ENCODE results near the gene SCAANT1. TPM values are rescaled to one million over a fixed set of nuclear protein-coding genes. Genes with fewer than 3 reads are reported as not detected.

Gene SCAANT1
- total and polyA plus RNA-seq, 2 donors (not counting 1 experiment from before 2014, with no cell fraction given): 1.7 TPM; not detected in 1

- Histone ChIP-seq H3K4me2 (replicated peaks; ENCODE audit: low read depth, low read length, poor library complexity, severe bottlenecking) (peak overlapping the region; percentile 27), H3K79me2 (ENCODE audit: control insufficient read depth, insufficient read depth, low read length) (peaks cover 89% of the 10 kb centered on the region), H3K36me3 (replicated peaks in 1 of 2; ENCODE audit: control extremely low read depth in 1 of 2, control insufficient read depth in 1 of 2, extremely low read depth in 1 of 2, insufficient read depth in 2 of 2, low read length in 1 of 2) (peaks cover 0 to 3% of the 10 kb centered on the region in 2 experiments), H3K4me3 (ENCODE audit: control extremely low read depth in 1 of 5, extremely low read depth in 1 of 5, insufficient read depth in 1 of 5, low read depth in 2 of 5, low read length in 4 of 5) (no peak overlapping the region), H3K9me3 (ENCODE audit: control extremely low read depth in 1 of 3, control insufficient read depth in 2 of 3, insufficient read depth in 1 of 3, low read length in 2 of 3) (no peaks in the 10 kb centered on the region), H3K27ac (ENCODE audit: low read length in 2 of 2) (peak overlapping the region in 1 of 2 donors; percentile 25), H2AFZ (ENCODE audit: insufficient read depth, low read depth, low read length, poor library complexity, severe bottlenecking) (no peak overlapping the region), H3K27me3 (replicated peaks in 1 of 4; ENCODE audit: control extremely low read depth in 1 of 4, control insufficient read depth in 3 of 4, insufficient read depth in 4 of 4, low read length in 3 of 4) (no peaks in the 10 kb centered on the region), H3K4me1 (ENCODE audit: control insufficient read depth in 2 of 2, insufficient read depth in 2 of 2, low read length in 2 of 2) (peaks cover 34 to 37% of the 10 kb centered on the region in 2 donors), H3K9ac (ENCODE audit: low read length) (no peak overlapping the region), H4K20me1 (ENCODE audit: control insufficient read depth, insufficient read depth, low read length, poor library complexity, severe bottlenecking) (peaks cover 50% of the 10 kb centered on the region)
- WGBS (ENCODE audit: insufficient coverage): 54% methylated on average over 2 of the region's 6 CpGs
- ChIA-PET POLR2A (no interaction called here), CTCF (interaction anchor here (0.9 to 5.4 kb wide), 4 partner anchors 10 to 72 kb away, joined by 3 to 28 read pairs (median 4); partner anchors contain the start of gene SCAANT1)
- TF ChIP-seq EZH2 (IDR thresholded peaks at IDR 0.05; ENCODE audit: borderline replicate concordance, insufficient read depth, low read depth, low read length, poor library complexity, severe bottlenecking) (no peak), CTCF (IDR thresholded peaks at IDR 0.05) (no peak)
- Mint-ChIP-seq H3K4me3 (peak overlapping the region; percentile 3), H3K27ac (peak overlapping the region; percentile 50), H3K4me1 (peaks cover 46% of the 10 kb centered on the region), H3K9me3 (ENCODE audit: insufficient read depth) (no peaks in the 10 kb centered on the region), H3K27me3 (no peaks in the 10 kb centered on the region)
- intact Hi-C loops (cut with micrococcal nuclease): no loop called here
- peak; percentile 56 for ATAC-seq (ENCODE audit: low read depth)
- peak; percentile 41 for DNase-seq
Observed at GRCh38 chr3:63937661-63938651, 25.8 kb upstream of the SCAANT1 start.
